Amygdala (tissue), 56 donors: ENCODE measurements around the gene TNS2.
"Not testable (repeated sequence)": the region's sequence is repeated elsewhere in the genome, so short reads cannot be mapped to it uniquely, and the experiment has no call there.

Source experiments
- DNase-seq, 56 donors: peaks; one replicate each; lab custom pipeline; 2025; lab: John Stamatoyannopoulos, UW

Gene TNS2

GRCh38 chr12:53049571-53050318 is at the start of gene TNS2:
TNS2 (plus strand) TSS chr12:53050065; CDS start chr12:53050186, 121 bp downstream.
- peak in 11 of 56 donors; percentile 20 to 54 (median 31) for DNase-seq

GRCh38 chr12:53004178-53004577 is 45.7 kb upstream of the TNS2 start:
- DNase-seq: no peak

- DNase-seq: no peak
Measured at GRCh38 chr12:53004582-53004981, 45.3 kb upstream of the TNS2 start.

- peak in 9 of 56 donors; percentile 3 to 45 (median 12) for DNase-seq
Measured at GRCh38 chr12:53005215-53005985, 44.5 kb upstream of the TNS2 start.

- peak; percentile 90 to 100 (median 98) for DNase-seq
Measured at GRCh38 chr12:53005986-53006809, 43.7 kb upstream of the TNS2 start, which contains the start of gene EIF4B. EIF4B (plus strand) TSS chr12:53006456; CDS start chr12:53006484, 28 bp downstream.

GRCh38 chr12:53006810-53007309 is 43.0 kb upstream of the TNS2 start:
- peak in 53 of 56 donors; percentile 6 to 77 (median 51) for DNase-seq

GRCh38 chr12:53007343-53007742 is 42.5 kb upstream of the TNS2 start:
- DNase-seq: no peak

GRCh38 chr12:53008760-53009159 is 41.1 kb upstream of the TNS2 start:
- DNase-seq: not testable (repeated sequence)

GRCh38 chr12:53010955-53011354 is 38.9 kb upstream of the TNS2 start:
- DNase-seq: no peak

- no peak for DNase-seq
Measured at GRCh38 chr12:53011889-53012288, 38.0 kb upstream of the TNS2 start.

- no peak for DNase-seq
Measured at GRCh38 chr12:53012928-53013327, 36.9 kb upstream of the TNS2 start.

- DNase-seq: no peak
Measured at GRCh38 chr12:53014709-53015108, 35.2 kb upstream of the TNS2 start.

- no peak for DNase-seq
Measured at GRCh38 chr12:53025250-53025649, 24.6 kb upstream of the TNS2 start.

GRCh38 chr12:53027014-53027413 is 22.9 kb upstream of the TNS2 start:
- DNase-seq: not testable (repeated sequence)

- DNase-seq: no peak
Measured at GRCh38 chr12:53031616-53032015, 18.2 kb upstream of the TNS2 start.

- peak in 1 of 56 donors; percentile 11 for DNase-seq
Measured at GRCh38 chr12:53033832-53034231, 16.0 kb upstream of the TNS2 start.

GRCh38 chr12:53034459-53034858 is 15.4 kb upstream of the TNS2 start:
- no peak for DNase-seq

- DNase-seq: no peak
Measured at GRCh38 chr12:53036802-53037201, 13.1 kb upstream of the TNS2 start.

- DNase-seq: no peak
Measured at GRCh38 chr12:53039851-53040250, 10.0 kb upstream of the TNS2 start.
